ENCODE measurements around the gene SMIM44.

SMIM44 gene

GRCh38 chr19:3526507-3527237, 43.4 kb upstream of the SMIM44 start:
- Histone ChIP-seq H3K9me3 (ENCODE audit: control insufficient read depth in 5 of 5, low read length in 5 of 5) (no peaks in the 10 kb centered on the region), H3K4me1 (ENCODE audit: control insufficient read depth in 5 of 5, insufficient read depth in 5 of 5, low read length in 5 of 5) (no peaks in the 10 kb centered on the region), H3K9ac (ENCODE audit: low read length in 5 of 5) (no peak overlapping the region), H3K27me3 (ENCODE audit: control insufficient read depth in 5 of 5, insufficient read depth in 4 of 5, low read length in 5 of 5) (no peaks in the 10 kb centered on the region), H3K27ac (ENCODE audit: low read depth, low read length) (no peak overlapping the region), H3K4me3 (ENCODE audit: low read depth in 1 of 5, low read length in 5 of 5) (no peak overlapping the region), H3K36me3 (ENCODE audit: control insufficient read depth in 5 of 5, insufficient read depth in 5 of 5, low read length in 5 of 5) (peaks cover 0 to 79% (median 66%) of the 10 kb centered on the region in 5 donors)

- H3K9me3 ChIP-seq (ENCODE audit: control insufficient read depth in 5 of 5, low read length in 5 of 5), result no peaks in the 10 kb centered on the region
- H3K9ac ChIP-seq (ENCODE audit: low read length in 5 of 5), result no peak overlapping the region
- no peaks in the 10 kb centered on the region for H3K27me3 ChIP-seq (ENCODE audit: control insufficient read depth in 5 of 5, insufficient read depth in 4 of 5, low read length in 5 of 5)
- no peak overlapping the region for H3K27ac ChIP-seq (ENCODE audit: low read depth, low read length)
- H3K4me3 ChIP-seq (ENCODE audit: low read depth in 1 of 5, low read length in 5 of 5), result no peak overlapping the region
- H3K36me3 ChIP-seq (ENCODE audit: control insufficient read depth in 5 of 5, insufficient read depth in 5 of 5, low read length in 5 of 5), result peaks cover 0 to 73% (median 51%) of the 10 kb centered on the region in 5 donors
- no peaks in the 10 kb centered on the region for H3K4me1 ChIP-seq (ENCODE audit: control insufficient read depth in 5 of 5, insufficient read depth in 5 of 5, low read length in 5 of 5)
These were observed 41.7 kb upstream of the SMIM44 start for GRCh38 chr19:3524904-3525451.

GRCh38 chr19:3524078-3524842, 41.0 kb upstream of the SMIM44 start:
- Histone ChIP-seq H3K36me3 (ENCODE audit: control insufficient read depth in 5 of 5, insufficient read depth in 5 of 5, low read length in 5 of 5) (peaks cover 0 to 79% (median 58%) of the 10 kb centered on the region in 5 donors), H3K27me3 (ENCODE audit: control insufficient read depth in 5 of 5, insufficient read depth in 4 of 5, low read length in 5 of 5) (no peaks in the 10 kb centered on the region), H3K4me3 (ENCODE audit: low read depth in 1 of 5, low read length in 5 of 5) (no peak overlapping the region), H3K4me1 (ENCODE audit: control insufficient read depth in 5 of 5, insufficient read depth in 5 of 5, low read length in 5 of 5) (no peaks in the 10 kb centered on the region), H3K27ac (ENCODE audit: low read depth, low read length) (no peak overlapping the region), H3K9me3 (ENCODE audit: control insufficient read depth in 5 of 5, low read length in 5 of 5) (no peaks in the 10 kb centered on the region), H3K9ac (ENCODE audit: low read length in 5 of 5) (no peak overlapping the region)

- peaks cover 0 to 83% (median 63%) of the 10 kb centered on the region in 5 donors for H3K36me3 ChIP-seq (ENCODE audit: control insufficient read depth in 5 of 5, insufficient read depth in 5 of 5, low read length in 5 of 5)
These were observed 40.3 kb upstream of the SMIM44 start for GRCh38 chr19:3523361-3524077.

GRCh38 chr19:3522421-3523360, 39.5 kb upstream of the SMIM44 start:
- H3K9ac ChIP-seq (ENCODE audit: low read length in 5 of 5), result no peak overlapping the region
- no peak overlapping the region for H3K27ac ChIP-seq (ENCODE audit: low read depth, low read length)
- H3K4me3 ChIP-seq (ENCODE audit: low read depth in 1 of 5, low read length in 5 of 5), result no peak overlapping the region
- peaks cover 0 to 77% (median 60%) of the 10 kb centered on the region in 5 donors for H3K36me3 ChIP-seq (ENCODE audit: control insufficient read depth in 5 of 5, insufficient read depth in 5 of 5, low read length in 5 of 5)
- H3K27me3 ChIP-seq (ENCODE audit: control insufficient read depth in 5 of 5, insufficient read depth in 4 of 5, low read length in 5 of 5), result no peaks in the 10 kb centered on the region
- H3K4me1 ChIP-seq (ENCODE audit: control insufficient read depth in 5 of 5, insufficient read depth in 5 of 5, low read length in 5 of 5), result no peaks in the 10 kb centered on the region
- no peaks in the 10 kb centered on the region for H3K9me3 ChIP-seq (ENCODE audit: control insufficient read depth in 5 of 5, low read length in 5 of 5)

More at GRCh38 chr19:3523361-3524077, 40.3 kb upstream of the SMIM44 start:
- H3K27me3 ChIP-seq (ENCODE audit: control insufficient read depth in 5 of 5, insufficient read depth in 4 of 5, low read length in 5 of 5), result no peaks in the 10 kb centered on the region
- H3K9ac ChIP-seq (ENCODE audit: low read length in 5 of 5), result no peak overlapping the region
- no peak overlapping the region for H3K4me3 ChIP-seq (ENCODE audit: low read depth in 1 of 5, low read length in 5 of 5)
- H3K27ac ChIP-seq (ENCODE audit: low read depth, low read length), result no peak overlapping the region
- no peaks in the 10 kb centered on the region for H3K4me1 ChIP-seq (ENCODE audit: control insufficient read depth in 5 of 5, insufficient read depth in 5 of 5, low read length in 5 of 5)
- no peaks in the 10 kb centered on the region for H3K9me3 ChIP-seq (ENCODE audit: control insufficient read depth in 5 of 5, low read length in 5 of 5)

GRCh38 chr19:3521104-3521445, 37.8 kb upstream of the SMIM44 start:
- no peaks in the 10 kb centered on the region for H3K27me3 ChIP-seq (ENCODE audit: control insufficient read depth in 5 of 5, insufficient read depth in 4 of 5, low read length in 5 of 5)
- peaks cover 0 to 65% (median 44%) of the 10 kb centered on the region in 5 donors for H3K36me3 ChIP-seq (ENCODE audit: control insufficient read depth in 5 of 5, insufficient read depth in 5 of 5, low read length in 5 of 5)
- H3K4me1 ChIP-seq (ENCODE audit: control insufficient read depth in 5 of 5, insufficient read depth in 5 of 5, low read length in 5 of 5), result peaks cover 0 to under 1% (median 0%) of the 10 kb centered on the region in 5 donors
- H3K9ac ChIP-seq (ENCODE audit: low read length in 5 of 5), result no peak overlapping the region
- H3K9me3 ChIP-seq (ENCODE audit: control insufficient read depth in 5 of 5, low read length in 5 of 5), result no peaks in the 10 kb centered on the region
- no peak overlapping the region for H3K27ac ChIP-seq (ENCODE audit: low read depth, low read length)
- H3K4me3 ChIP-seq (ENCODE audit: low read depth in 1 of 5, low read length in 5 of 5), result no peak overlapping the region

- Histone ChIP-seq H3K4me3 (ENCODE audit: low read depth in 1 of 5, low read length in 5 of 5) (no peak overlapping the region), H3K36me3 (ENCODE audit: control insufficient read depth in 5 of 5, insufficient read depth in 5 of 5, low read length in 5 of 5) (peaks cover 0 to 60% (median 40%) of the 10 kb centered on the region in 5 donors), H3K4me1 (ENCODE audit: control insufficient read depth in 5 of 5, insufficient read depth in 5 of 5, low read length in 5 of 5) (peaks cover 0 to 4% (median 0%) of the 10 kb centered on the region in 5 donors), H3K9me3 (ENCODE audit: control insufficient read depth in 5 of 5, low read length in 5 of 5) (no peaks in the 10 kb centered on the region), H3K27me3 (ENCODE audit: control insufficient read depth in 5 of 5, insufficient read depth in 4 of 5, low read length in 5 of 5) (no peaks in the 10 kb centered on the region), H3K9ac (ENCODE audit: low read length in 5 of 5) (no peak overlapping the region), H3K27ac (ENCODE audit: low read depth, low read length) (no peak overlapping the region)
These were observed 37.2 kb upstream of the SMIM44 start for GRCh38 chr19:3520166-3521103.

GRCh38 chr19:3519126-3519525, 35.9 kb upstream of the SMIM44 start:
- H3K4me1 ChIP-seq (ENCODE audit: control insufficient read depth in 5 of 5, insufficient read depth in 5 of 5, low read length in 5 of 5), result peaks cover 0 to 11% (median 9%) of the 10 kb centered on the region in 5 donors
- no peak overlapping the region for H3K4me3 ChIP-seq (ENCODE audit: low read depth in 1 of 5, low read length in 5 of 5)
- no peaks in the 10 kb centered on the region for H3K9me3 ChIP-seq (ENCODE audit: control insufficient read depth in 5 of 5, low read length in 5 of 5)
- no peak overlapping the region for H3K9ac ChIP-seq (ENCODE audit: low read length in 5 of 5)
- H3K36me3 ChIP-seq (ENCODE audit: control insufficient read depth in 5 of 5, insufficient read depth in 5 of 5, low read length in 5 of 5), result peaks cover 0 to 49% (median 30%) of the 10 kb centered on the region in 5 donors
- no peaks in the 10 kb centered on the region for H3K27me3 ChIP-seq (ENCODE audit: control insufficient read depth in 5 of 5, insufficient read depth in 4 of 5, low read length in 5 of 5)
- no peak overlapping the region for H3K27ac ChIP-seq (ENCODE audit: low read depth, low read length)

Data from subcutaneous abdominal adipose tissue (tissue), 5 donors.